ENCODE results near the gene NUTM2F.
"Not testable (repeated sequence)": the region's sequence is repeated elsewhere in the genome, so short reads cannot be mapped to it uniquely, and the experiment has no call there.

Gene NUTM2F

DNA sequence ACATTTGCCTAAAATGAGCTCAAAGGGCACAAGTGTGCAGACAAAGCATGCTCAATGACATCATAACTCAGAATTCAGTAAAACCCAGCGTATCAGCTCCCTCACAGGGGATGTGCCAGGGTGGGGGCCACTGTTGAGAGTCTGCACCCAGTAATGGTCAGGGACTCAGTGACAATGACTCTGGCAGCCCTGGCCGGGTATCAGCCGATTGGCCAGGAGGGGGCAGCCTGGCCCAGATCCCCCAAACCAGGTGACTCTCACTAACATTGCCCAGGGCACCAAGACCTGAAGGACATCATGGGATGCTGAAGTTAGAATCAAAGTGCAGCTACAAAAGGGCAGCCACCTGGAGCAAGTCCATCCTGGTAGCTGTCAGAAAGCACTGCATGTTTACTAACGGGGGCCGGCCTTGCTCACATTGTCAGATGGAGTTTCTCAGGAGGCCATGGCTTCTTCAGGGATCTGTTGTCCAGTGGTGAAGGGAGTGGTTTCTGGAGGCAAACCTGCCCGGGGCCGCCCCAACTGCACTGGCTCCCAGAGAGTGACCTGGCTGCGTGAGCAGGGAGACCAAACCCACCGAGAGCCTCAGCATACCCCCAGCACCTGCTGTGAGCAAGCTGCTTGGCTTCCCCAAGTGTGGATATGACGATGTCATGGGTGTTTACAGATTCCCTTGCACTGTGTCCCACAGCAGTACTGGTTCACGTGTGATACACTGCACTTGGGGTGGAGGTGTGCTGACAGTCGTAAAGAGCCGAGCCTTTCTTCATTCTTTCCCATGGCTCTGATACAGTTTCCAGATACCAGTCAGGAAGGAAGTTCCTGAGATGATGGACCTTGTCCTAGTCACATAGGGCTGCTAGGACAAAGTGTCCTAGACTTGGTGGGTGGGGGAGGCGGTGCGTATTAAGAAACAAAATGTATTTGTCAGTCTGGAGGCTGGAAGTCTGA, 13.1 kb downstream of the NUTM2F start:
- not testable (repeated sequence) for DNase-seq

DNA sequence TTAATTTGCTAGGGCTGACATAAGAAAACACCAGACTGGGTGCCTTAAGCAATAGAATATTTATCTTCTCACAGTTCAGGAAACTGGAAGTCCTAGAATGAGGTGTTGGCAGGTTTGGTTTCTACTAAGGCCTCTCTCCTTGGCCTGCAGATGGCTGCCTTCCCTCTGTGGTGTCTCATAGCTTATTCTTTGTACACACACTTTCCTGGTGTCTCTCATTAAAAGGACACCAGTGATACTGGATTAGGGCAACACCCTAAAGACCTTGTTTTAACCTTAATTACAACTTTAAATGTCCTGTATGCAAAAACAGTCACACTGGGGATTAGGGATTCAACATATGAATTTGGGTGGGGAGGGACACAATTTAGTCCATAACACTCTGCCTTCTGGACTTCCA, 25.1 kb downstream of the NUTM2F start:
- no peak for DNase-seq

DNA sequence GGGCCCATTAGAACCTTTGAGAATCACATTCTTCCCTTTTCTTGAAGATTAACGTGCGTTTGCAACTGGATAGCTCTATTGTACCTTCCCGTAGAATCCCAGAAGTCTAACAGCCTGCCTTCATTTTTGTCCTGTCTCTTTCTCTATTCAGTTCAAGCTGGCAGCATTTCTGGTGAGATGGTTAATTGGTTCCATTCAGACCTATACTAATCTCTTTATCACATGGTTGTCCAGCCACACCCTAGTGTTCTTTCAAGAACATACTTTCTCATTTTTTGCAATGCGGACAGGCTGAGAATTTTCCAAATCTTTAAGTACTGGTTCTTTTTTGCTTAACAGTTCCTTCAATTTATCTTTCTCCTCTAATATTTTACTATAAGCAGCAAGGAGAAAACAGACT, 26.0 kb downstream of the NUTM2F start:
- no peak for DNase-seq

DNA sequence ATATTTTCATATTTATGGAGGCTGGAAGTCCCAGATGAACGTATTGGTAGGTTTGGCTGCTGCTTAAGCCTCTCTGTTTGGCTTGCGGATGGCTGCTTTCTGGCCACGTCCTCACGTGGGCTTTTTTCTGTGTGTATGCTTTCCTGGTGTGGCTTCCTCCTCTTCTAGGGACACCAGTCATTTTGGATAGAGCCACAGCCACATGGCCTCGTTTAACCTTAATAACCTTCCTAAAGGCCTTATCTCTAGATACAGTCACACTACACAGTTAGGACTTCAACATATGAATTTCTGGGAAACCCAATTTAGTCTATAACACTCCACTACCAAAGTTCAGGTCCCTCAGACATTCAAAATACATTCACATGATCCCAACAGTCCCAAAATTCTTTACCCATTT, 26.9 kb downstream of the NUTM2F start:
- no peak for DNase-seq

DNA sequence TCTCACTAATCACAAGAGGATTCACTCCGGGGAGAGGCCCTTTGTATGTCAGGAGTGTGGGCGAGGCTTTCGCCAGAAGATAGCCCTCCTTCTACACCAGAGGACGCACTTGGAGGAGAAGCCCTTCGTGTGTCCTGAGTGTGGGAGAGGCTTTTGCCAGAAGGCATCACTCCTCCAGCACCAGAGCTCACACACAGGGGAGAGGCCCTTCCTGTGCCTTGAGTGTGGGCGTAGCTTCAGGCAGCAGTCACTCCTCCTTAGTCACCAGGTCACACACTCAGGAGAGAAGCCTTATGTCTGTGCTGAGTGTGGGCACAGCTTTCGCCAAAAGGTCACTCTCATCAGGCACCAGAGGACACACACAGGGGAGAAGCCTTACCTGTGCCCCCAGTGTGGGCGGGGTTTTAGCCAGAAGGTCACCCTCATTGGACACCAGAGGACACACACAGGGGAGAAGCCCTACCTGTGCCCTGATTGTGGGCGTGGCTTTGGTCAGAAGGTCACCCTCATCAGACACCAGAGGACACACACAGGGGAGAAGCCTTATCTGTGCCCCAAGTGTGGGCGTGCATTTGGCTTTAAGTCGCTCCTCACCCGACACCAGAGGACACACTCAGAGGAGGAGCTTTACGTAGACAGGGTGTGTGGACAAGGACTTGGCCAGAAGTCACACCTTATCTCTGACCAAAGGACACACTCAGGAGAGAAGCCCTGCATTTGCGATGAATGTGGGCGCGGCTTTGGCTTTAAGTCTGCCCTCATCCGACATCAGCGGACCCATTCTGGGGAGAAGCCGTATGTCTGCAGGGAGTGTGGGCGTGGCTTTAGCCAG, 27.8 kb downstream of the NUTM2F start:
- no peak for DNase-seq

DNA sequence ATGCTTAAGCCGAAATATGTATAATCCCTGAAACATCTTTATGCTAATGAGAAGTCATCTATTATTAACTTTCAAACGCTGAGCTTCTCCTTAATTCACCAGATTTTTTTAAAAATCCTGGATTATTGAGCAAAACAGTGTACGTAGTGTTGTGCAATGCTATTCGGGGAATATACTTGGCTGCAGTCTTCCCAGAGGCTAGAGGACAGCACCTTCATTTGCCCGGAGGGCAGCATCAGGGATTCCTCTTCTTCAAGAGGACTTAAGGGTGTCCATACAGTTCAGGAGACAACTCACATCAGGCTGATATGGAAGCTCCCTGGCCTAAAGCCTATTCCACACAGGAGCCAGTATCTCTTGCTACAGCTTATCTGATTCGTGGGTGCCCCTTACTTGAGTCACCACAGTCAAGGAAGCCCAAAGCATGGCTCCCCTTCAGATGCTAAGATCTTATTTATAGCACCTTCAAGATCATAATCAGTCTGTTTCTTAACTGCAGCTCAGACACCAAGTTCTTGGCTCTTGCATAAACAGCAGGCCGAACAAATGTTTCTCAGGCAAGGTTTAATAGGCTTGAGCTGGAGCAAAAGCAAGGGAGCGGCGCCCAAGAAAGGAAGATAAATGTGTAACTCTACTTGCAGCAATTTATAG, 29.4 kb downstream of the NUTM2F start:
- no peak for DNase-seq

DNA sequence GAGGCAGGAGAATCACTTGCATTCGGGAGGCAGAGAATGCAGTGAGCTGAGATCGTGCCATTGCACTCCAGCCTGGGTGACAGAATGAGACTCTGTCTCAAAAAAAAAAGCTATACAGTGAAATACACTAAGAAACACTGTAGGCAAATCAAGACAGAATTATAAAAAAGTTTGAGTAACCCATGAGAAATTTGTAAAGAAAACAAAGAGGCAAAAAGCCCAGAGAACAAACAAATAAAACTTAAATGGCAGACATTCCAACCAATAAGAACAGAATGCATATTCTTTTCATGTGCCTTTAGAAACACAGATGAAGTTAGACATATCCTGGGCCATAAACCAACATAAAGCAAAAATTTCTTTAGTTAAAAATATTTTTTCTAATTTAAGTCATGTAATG, 38.8 kb downstream of the NUTM2F start:
- DNase-seq, result no peak

DNA sequence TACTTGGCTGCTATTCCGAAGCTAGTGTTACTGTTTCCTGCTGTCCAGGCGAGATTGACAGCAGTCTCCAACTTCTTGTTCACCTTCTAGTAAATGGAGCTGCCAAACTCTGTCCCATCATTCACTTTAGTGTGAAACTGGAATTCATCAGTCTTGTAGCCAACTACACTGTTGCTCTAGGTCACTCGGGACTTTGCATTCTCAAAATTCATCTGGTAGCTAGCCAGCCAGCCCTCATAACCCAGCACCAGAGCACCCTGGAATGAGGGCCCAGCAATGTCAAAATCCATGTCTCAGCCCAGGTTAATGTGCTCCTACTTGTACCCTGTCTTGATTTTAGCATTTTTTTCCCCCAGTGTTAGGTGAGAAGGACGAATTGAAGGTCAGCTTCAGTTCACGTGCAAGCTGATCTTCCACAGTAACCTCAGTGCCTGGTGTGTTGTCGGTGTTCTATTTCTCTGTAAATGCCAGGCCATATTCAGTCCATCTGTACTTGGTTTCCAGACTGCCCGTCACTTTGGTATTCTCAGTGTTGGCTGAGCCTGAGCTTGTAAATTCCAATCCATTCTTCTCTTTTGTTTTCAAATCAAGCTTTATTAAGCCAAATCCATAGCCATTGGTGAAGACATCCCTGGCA, 40.4 kb downstream of the NUTM2F start:
- DNase-seq, result no peak

DNA sequence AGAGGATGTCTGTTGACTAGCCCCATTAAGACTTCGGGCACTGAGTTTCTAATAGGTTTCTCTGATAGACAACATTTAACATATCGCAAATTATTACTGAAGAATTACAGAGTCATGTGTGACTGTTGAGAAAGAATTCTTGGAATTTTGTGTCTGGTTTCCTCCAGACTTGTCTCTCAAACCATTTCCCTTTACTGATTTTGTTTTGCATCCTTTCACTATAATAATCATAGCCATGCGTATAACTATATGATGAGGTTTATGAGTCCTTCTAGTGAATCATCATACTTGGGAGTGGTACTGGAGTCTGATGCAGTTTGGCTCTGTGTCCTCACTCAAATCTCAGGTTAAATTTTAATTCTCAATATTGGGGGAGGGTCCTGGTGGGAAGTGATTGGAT, 42.3 kb downstream of the NUTM2F start:
- no peak for DNase-seq

DNA sequence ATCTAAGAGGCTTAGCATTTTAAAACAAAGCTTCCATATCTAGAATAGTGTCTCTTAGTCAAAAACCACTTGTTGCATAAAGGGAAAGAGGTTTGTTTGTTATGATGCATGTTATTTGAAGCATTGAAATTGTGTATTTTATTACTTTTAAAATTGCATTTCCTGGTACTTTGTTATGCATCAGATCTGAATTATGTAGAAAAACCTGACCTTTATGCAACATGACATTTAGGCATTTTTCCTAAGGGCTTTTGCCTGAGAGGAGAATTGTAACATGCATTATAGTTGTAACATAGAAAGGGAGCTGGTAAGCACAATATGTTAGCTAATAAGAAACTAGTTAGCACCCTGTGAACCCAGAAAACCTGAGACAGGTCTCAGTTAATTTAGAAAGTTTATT, 47.3 kb downstream of the NUTM2F start:
- no peak for DNase-seq

DNA sequence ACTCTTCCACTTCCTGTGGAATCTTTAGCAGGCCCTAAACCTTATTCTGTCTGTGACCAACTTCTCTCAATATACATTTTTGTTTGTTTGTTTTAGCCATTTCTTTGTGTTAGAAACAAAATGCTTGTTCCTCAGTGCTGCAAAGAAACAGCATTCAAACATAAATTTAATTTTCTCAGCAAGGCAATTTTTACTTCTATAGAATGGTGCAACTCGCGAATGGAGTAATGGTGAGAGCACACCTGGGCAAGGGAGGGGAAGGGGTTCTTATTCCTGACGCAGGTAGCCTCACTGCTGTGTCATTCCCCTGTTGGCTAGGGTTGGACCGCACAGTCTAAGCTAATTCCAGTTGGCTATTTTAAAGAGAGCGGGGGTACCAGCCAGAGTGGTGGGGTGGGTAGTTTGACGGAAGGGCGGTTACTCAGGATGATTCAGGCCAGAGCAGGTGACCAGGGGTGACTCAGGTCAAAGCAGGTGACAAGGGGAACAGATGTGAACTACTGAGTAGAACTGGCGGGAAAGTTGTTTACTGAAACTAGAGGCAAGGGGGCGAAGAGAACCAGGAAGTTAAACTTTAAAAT, 47.9 kb downstream of the NUTM2F start:
- DNase-seq, result no peak

DNA sequence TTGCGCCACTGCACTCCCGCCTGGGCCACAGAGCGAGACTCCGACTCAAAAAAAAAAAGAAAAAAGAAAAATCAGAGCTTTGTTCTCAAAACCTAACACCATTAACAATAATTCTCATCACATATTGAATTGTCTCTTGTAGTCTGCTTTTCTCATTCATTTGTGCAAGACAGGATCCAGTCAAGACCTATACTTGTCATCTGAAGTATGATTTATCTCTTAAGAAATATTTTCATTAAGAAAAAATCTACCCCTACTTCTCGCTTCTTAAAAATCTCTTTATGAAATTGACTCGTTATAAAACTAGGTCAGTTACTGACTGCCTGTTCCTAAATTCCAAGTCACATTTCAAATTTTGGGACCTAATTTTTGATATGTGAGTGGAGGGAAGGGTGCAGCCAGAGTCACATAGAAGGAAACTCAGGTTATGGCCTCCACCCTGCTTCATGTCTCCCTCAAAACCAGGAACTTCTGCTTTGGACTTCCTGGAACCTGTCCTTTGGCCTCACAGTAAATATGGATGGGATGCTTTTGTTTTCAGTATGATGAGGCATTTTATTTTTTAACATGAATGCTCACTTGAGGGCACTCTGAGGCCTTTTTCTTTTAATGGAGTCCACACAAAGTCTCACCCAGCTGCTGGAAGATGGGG, 50.4 kb downstream of the NUTM2F start:
- no peak for DNase-seq

DNA sequence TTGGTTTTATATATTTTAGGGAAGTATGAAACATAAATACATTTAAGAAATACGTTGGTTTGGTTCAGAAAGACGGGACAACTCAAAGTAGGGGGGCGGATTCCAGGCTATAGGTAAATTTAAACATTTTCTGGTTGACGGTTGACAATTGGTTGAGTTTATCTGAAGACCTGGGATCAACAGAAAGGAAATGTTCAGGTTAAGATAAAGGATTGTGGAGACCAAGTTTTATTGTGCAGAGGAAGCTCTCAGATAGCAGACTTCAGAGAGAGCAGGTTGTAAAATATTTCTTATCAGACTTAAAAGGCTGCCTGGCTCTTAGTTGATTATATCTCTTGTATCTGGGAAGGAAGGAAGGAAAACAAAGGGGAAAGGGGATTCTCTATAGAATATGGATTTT, 51.4 kb downstream of the NUTM2F start:
- not testable (repeated sequence) for DNase-seq

DNA sequence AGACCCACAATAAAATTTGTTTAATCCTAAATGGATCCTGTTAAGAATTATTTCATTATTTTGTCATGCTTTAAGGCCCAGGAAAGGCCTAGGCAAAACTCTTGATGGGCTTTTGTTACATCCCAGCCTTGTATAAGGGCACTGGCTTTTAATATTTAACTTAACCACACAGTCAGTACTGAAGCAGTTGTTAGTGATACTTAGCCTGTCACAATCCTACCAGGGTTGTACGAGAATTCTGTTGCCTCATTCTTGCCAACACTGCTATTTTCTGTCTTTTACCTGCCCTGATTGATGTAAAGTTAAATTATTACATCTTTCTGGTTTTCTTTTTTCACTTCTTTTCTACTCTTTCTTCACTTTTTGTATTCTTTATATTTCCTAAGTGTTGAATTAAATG, 58.4 kb downstream of the NUTM2F start:
- DNase-seq, result no peak

DNA sequence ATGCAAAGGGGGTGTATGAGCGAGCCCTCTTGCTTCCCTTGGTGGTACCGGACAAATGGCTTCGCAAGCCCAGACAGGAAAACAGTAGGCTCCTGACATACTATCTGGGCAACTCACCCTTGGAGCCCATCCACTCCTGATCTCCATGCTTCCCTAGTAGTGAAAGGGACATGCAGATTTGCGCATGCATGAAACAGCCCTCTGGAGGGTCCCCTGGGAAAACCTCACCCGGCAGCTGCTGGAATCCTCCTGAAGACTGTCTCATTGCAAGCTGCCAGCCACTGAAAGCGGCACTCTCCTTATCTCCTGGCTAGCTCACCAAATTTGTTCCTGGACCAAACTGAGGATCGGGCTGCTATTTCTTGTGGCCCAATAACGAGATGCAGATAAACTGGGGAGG, 59.2 kb downstream of the NUTM2F start:
- peak; percentile 5 for DNase-seq

All from NCI-H345 (cell line).